K562 (cell line): Measurements from ENCODE around the gene TMED8. TPM values are rescaled to one million over a fixed set of nuclear protein-coding genes. Genes with fewer than 3 reads are reported as not detected.
A peak's percentile ranks its signal among the peaks of the same experiment; 100 is the strongest.

ENCODE experiments used
- ADNP ChIP-seq: fragments of 200-800 bp; sonication (Bioruptor generic); IDR thresholded peaks from 2 replicates; pipeline ENCODE4 v1.6.1; 2016; ENCODE audit warnings: missing genetic modification characterization, missing compliant biosample characterization
- ARHGAP35 ChIP-seq: fragments of 450-650 bp; IDR thresholded peaks from 2 replicates; pipeline ENCODE4 v1.6.1; 2018; ENCODE audit not compliant: partially characterized antibody
- BRF1 ChIP-seq: IDR thresholded peaks from 3 replicates; pipeline ENCODE4 v1.6.1; 2011; ENCODE audit warnings: borderline replicate concordance, mild to moderate bottlenecking; ENCODE audit not compliant: insufficient read length; ENCODE audit errors: extremely low read depth
- BRF2 ChIP-seq: IDR thresholded peaks from 3 replicates; pipeline ENCODE4 v1.6.1; 2011; ENCODE audit warnings: borderline replicate concordance, mild to moderate bottlenecking; ENCODE audit not compliant: insufficient read length, insufficient read depth
- COPS2 ChIP-seq: fragments of 450-650 bp; conservative IDR thresholded peaks from 2 replicates; pipeline ENCODE4 v1.6.1; 2016; ENCODE audit warnings: mild to moderate bottlenecking, moderate library complexity
- CREM ChIP-seq: IDR thresholded peaks from 2 replicates; pipeline ENCODE4 v1.6.1; 2014; ENCODE audit warnings: antibody characterized with exemption, low read depth
- CTCFL ChIP-seq: IDR thresholded peaks from 2 replicates; pipeline ENCODE4 v1.6.1; 2011; ENCODE audit warnings: borderline replicate concordance, low read depth, mild to moderate bottlenecking, moderate library complexity, low read length; ENCODE audit not compliant: insufficient read depth, poor library complexity, severe bottlenecking
- HDAC2 ChIP-seq: fragments of 450-650 bp; IDR thresholded peaks from 2 replicates; pipeline ENCODE4 v1.6.1; 2016; ENCODE audit warnings: mild to moderate bottlenecking
- HEY1 ChIP-seq: fragments of 250-450 bp; sonication (Bioruptor Pico); IDR thresholded peaks from 2 replicates; pipeline ENCODE4 v1.5.0; 2020; ENCODE audit warnings: mild to moderate bottlenecking, moderate library complexity, borderline replicate concordance
- IRF9 ChIP-seq: fragments of 450-650 bp; IDR thresholded peaks from 2 replicates; pipeline ENCODE4 v1.6.1; 2016; ENCODE audit warnings: missing biosample characterization, missing genetic modification characterization
- KDM5B ChIP-seq: fragments of 200-600 bp; sonication (generic); IDR thresholded peaks from 2 replicates; pipeline ENCODE4 v1.6.1; 2012; ENCODE audit warnings: low read depth, mild to moderate bottlenecking, moderate library complexity, low read length, control low read depth, inconsistent platforms; ENCODE audit not compliant: insufficient replicate concordance
- MCM7 ChIP-seq, 2 experiments: fragments of 450-650 bp; IDR thresholded peaks; 2 replicates each; pipeline ENCODE4 v1.6.1; 2016 to 2018
- MLX ChIP-seq, 2 experiments: fragments of 450-650 bp in 1 of 2; sonication (generic) in 1 of 2; formaldehyde crosslinking; conservative IDR thresholded peaks; 2 replicates each; pipeline versions ENCODE4 v1.4.0 to v1.8.1; 2020 to 2022; ENCODE audit warnings: mild to moderate bottlenecking in 1 of 2, missing genetic modification reagents in 1 of 2
- MTA1 ChIP-seq: fragments of 450-650 bp; IDR thresholded peaks from 2 replicates; pipeline ENCODE4 v1.6.1; 2017; ENCODE audit warnings: borderline replicate concordance
- NCOA6 ChIP-seq: fragments of 450-650 bp; IDR thresholded peaks from 2 replicates; pipeline ENCODE4 v1.6.1; 2017; ENCODE audit warnings: mild to moderate bottlenecking
- SLC30A9 ChIP-seq: fragments of 250-450 bp; sonication (Bioruptor Pico); IDR thresholded peaks from 2 replicates; pipeline ENCODE4 v1.8.0; 2022; ENCODE audit warnings: mild to moderate bottlenecking, moderate library complexity
- STAT5A ChIP-seq: IDR thresholded peaks from 2 replicates; pipeline ENCODE4 v1.6.1; 2012; ENCODE audit warnings: low read length, inconsistent platforms, borderline replicate concordance
- TAF1 ChIP-seq: IDR thresholded peaks from 2 replicates; pipeline ENCODE4 v1.6.1; 2011; ENCODE audit warnings: mild to moderate bottlenecking, low read length, moderate library complexity; ENCODE audit not compliant: insufficient read depth, control insufficient read depth, severe bottlenecking; ENCODE audit errors: extremely low read depth
- VEZF1 ChIP-seq: fragments of 200-800 bp; sonication (Bioruptor generic); IDR thresholded peaks from 2 replicates; pipeline ENCODE4 v1.6.1; 2017; ENCODE audit warnings: missing genetic modification characterization, missing compliant biosample characterization
- XRCC4 ChIP-seq: IDR thresholded peaks from one replicate; pipeline ENCODE4 v1.6.1; 2011; ENCODE audit not compliant: insufficient read depth, insufficient read length; ENCODE audit errors: extremely low read depth
- ZNF274 ChIP-seq: IDR thresholded peaks from 2 replicates; pipeline ENCODE4 v1.6.1; 2011; ENCODE audit warnings: low read depth, mild to moderate bottlenecking, low read length, moderate library complexity, borderline replicate concordance
- ZNF282 ChIP-seq: sonication (generic); formaldehyde crosslinking; IDR thresholded peaks from 2 replicates; pipeline ENCODE4 v1.8.1; 2023; ENCODE audit warnings: missing genetic modification reagents
- ZNF766 ChIP-seq: fragments of 200-800 bp; sonication (Bioruptor generic); conservative IDR thresholded peaks from 2 replicates; pipeline ENCODE4 v1.6.1; 2016; ENCODE audit warnings: missing genetic modification characterization, missing compliant biosample characterization
- ZNF778 ChIP-seq: fragments of 450-650 bp; formaldehyde crosslinking; IDR thresholded peaks from 2 replicates; pipeline ENCODE4 v1.4.0; 2020; ENCODE audit warnings: mild to moderate bottlenecking, moderate library complexity
- polyA plus RNA-seq, 8 experiments: library from polyadenylated mRNA; depleted of rRNA in 4 of 8; stranded (reverse) in 5 of 8; unstranded in 3 of 8; fragments of >200 nt; fragmentation: Nextera tagmentation in 2 of 8; fragmentation: Illumina TruSeq in 1 of 8; extraction: Ambion mirVana in 2 of 8; extraction: Trizol in 1 of 8; gene quantifications; 2 replicates each; pipeline versions ENCODE4 v1.2.1 to v1.2.3, GENCODE V29; 2011 to 2014; ENCODE audit warnings: inconsistent platforms in 1 of 8, missing spikeins in 1 of 8
- total RNA-seq, 7 experiments: library from RNA; depleted of rRNA in 6 of 7; stranded (reverse); fragments of >200 nt in 6 of 7; fragmentation: Illumina TruSeq in 2 of 7; extraction: Trizol in 2 of 7; gene quantifications; 2 replicates each; pipeline versions ENCODE4 v1.2.1 to v1.2.3, GENCODE V29; 2011 to 2021; ENCODE audit warnings: low replicate concordance in 1 of 7

TMED8 gene
- total and polyA plus RNA-seq, 9 of the 15 experiments (the other 6 are each of a cell fraction or from before 2014, with no cell fraction given) = 3.3 to 17.4 (median 12.0) TPM

GRCh38 chr14:77406718-77407117, 29.8 kb upstream of the TMED8 start (continued):
- TF ChIP-seq NCOA6 (no peak), CREM (peak; percentile 52; the same call in 1 of the 2 replicates), HEY1 (CRISPR knock-in tag) (no peak), ZNF766 (CRISPR knock-in tag) (no peak), ZNF282 (CRISPR knock-in tag) (no peak), ARHGAP35 (no peak), ZNF274 (no peak), VEZF1 (peak; percentile 22; the same call in 1 of the 2 replicates), SLC30A9 (CRISPR knock-in tag) (no peak), TAF1 (no peak), MTA1 (no peak), ADNP (tag) (no peak), HDAC2 (no peak), BRF2 (no peak), ZNF778 (CRISPR knock-in tag) (no peak), XRCC4 (no peak), KDM5B (no peak), CTCFL (no peak), MLX (CRISPR knock-in tag; conservative IDR thresholded peaks at IDR 0.05) (no peak), IRF9 (tag) (no peak), MCM7 (IDR thresholded peaks at IDR 0.05) (no peak), COPS2 (no peak), STAT5A (no peak), BRF1 (no peak)
